GM19438 (cell line): Measurements from ENCODE around the gene SCCPDH.
"Not testable (repeated sequence)": the region's sequence is repeated elsewhere in the genome, so short reads cannot be mapped to it uniquely, and the experiment has no call there.

Experiments used
- ATAC-seq: cut with Tn5 transposase; IDR thresholded peaks from one replicate; pipeline ENCODE4 v1.9.1; 2021; ENCODE audit warnings: low read depth; ENCODE audit not compliant: unreplicated experiment

The SCCPDH gene

DNA sequence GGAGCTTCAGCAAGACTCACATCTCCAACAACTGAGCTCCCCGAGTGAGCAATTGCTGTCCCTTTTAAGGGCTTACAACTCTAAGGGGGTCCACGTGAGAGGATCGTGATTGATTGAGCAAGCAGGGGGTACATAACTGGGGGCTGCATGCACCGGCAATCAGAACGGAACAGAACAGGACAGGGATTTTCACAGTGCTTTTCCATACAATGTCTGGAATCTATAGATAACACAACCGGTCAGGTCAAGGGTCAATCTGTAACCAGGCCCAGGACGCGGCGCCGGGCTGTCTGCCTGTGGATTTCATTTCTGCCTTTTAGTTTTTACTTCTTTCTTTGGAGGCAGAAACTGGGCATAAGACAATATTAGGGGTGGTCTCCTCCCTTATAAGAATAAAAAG is 21.9 kb downstream of the SCCPDH start:
- not testable (repeated sequence) for ATAC-seq

- ATAC-seq, result no peak
Observed at GRCh38 chr1:246748006-246748405, 23.8 kb downstream of the SCCPDH start.

GRCh38 chr1:246748867-246749266 is 24.7 kb downstream of the SCCPDH start:
- no peak for ATAC-seq

DNA sequence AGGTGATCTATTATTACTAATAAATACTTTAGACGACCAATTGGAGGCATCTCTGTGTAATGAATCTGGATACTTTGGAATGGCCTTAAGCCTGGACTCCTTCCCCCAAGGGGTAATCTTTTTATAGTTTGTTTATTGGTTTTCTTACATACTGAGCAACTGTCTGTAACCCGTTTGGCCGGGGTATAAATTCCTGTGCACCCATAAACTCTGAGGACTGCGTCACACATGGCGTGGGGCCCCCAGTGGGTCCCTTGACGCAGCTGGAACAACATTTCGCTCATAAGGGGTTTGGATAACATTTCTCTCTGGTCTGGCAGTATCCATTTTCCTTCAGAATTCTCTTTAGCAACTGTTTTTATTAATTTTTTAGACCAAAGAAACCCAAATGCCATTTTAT is 26.5 kb downstream of the SCCPDH start:
- ATAC-seq, result no peak

GRCh38 chr1:246753670-246754535 is 29.7 kb downstream of the SCCPDH start:
- peak; percentile 89 for ATAC-seq

- no peak for ATAC-seq
Observed at GRCh38 chr1:246755419-246755818, 31.2 kb downstream of the SCCPDH start.

DNA sequence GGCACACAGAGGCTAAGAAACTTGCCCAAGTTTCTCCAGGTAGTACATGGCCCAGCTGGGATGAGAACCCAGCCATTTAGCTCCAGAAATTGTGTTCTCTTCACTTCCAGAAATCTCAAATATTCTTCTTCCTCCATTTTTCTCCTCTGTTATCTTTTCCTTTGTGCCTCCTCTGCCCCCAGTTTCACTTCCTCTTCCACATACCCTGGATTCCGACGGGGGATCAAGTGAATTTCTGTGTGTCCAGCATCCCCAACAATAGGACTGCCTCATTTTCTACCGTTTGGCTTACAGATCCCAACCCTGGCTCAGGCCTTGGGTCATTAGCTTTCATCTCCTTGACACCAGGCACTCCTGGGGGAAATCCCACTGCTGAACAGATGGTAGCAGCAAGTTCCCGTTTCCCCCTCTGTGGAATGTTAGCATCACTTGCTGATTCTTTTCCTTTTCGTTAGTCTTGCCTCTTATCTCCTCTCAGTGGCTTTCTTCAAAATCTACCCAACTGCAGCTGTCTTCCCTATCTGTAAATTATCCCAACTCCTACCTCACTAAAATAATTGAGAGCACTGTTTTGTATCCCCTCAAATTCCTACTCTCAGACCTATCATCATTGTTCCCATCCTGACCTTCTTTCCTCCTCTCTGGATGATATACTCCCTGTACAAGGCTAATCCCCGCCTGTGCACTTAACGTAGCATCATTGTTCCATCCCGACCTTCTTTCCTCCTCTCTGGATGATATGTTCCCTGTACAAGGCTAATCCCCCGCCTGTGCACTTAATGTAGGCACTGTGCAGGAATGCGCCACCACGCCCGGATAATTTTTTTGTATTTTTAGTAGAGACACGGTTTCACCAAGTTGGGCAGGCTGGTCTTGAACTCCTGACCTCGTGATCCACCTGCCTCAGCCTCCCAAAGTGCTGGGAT is 36.5 kb downstream of the SCCPDH start:
- no peak for ATAC-seq

- ATAC-seq, result no peak
Observed at GRCh38 chr1:246761396-246761795, 37.2 kb downstream of the SCCPDH start.

- no peak for ATAC-seq
Observed at GRCh38 chr1:246765521-246765920, 41.3 kb downstream of the SCCPDH start.

DNA sequence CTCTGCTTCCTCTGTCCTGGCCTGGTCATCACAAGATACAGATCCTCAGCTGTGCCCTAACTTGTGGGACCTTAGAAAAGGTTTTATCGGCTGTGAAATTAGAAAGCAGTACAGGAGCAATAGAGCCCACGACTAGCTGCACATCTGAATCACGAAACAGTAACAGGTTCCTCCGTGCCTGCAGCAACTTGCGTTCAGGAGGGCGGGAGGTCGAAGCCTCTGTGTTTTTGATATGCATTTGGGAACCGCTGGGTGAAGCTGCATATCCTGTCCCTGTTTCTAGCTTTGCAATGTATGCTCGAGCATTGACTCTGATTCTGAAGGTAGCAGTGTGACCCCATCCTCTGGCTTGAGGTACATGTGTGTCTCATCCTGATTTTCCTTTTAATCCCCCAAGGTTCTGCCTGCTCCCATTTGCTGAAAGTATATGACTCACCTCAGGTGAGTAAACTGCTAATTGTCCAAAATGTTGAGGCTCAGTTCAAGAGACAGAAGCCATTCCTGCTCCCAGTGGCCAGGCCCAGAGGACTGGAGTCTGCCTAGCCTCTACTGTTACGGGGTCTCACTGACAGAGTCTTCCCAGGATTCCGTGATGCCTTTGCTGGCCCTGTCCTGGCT is 44.3 kb downstream of the SCCPDH start:
- no peak for ATAC-seq

DNA sequence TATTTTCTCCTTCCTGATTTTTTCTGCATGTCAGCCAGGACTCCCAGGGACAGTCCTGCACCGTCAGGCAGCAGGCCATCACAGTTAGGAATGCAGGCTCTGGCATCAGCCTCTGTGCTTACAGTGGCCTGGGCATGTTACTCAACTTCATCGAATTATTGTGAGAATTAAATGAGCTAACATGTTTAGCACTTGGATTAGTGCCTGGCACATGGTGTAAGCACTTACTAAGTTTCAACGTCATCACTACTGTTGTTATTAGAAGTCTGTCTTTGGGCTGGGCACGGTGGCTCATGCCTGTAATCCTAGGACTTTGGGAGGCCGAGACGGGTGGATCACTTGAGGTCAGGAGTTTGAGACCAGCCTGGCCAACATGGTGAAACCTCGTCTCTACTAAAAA is 45.1 kb downstream of the SCCPDH start:
- ATAC-seq, result no peak

GRCh38 chr1:246771366-246771765 is 47.2 kb downstream of the SCCPDH start:
- ATAC-seq, result no peak

DNA sequence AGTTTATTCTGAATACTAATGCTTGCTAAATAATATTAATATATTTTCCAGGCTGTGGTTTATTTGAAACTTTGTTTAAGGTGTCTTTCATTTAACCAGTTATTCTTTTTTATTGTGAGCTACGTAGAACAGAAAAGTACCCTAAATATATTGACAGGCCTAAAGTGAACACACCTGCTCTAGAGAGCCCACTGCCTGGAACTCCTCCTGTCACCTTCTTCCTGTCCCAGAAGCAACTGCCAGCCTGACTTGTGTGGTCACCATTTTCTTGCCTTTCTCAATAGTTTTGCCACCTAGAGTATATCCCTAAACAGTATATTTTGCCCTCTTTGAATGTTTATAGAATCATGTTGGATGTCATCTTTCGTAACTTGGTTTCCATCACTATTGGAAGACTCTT is 48.5 kb downstream of the SCCPDH start:
- ATAC-seq, result peak; percentile 26

GRCh38 chr1:246773213-246773641 is 49.0 kb downstream of the SCCPDH start:
- ATAC-seq, result peak; percentile 99

DNA sequence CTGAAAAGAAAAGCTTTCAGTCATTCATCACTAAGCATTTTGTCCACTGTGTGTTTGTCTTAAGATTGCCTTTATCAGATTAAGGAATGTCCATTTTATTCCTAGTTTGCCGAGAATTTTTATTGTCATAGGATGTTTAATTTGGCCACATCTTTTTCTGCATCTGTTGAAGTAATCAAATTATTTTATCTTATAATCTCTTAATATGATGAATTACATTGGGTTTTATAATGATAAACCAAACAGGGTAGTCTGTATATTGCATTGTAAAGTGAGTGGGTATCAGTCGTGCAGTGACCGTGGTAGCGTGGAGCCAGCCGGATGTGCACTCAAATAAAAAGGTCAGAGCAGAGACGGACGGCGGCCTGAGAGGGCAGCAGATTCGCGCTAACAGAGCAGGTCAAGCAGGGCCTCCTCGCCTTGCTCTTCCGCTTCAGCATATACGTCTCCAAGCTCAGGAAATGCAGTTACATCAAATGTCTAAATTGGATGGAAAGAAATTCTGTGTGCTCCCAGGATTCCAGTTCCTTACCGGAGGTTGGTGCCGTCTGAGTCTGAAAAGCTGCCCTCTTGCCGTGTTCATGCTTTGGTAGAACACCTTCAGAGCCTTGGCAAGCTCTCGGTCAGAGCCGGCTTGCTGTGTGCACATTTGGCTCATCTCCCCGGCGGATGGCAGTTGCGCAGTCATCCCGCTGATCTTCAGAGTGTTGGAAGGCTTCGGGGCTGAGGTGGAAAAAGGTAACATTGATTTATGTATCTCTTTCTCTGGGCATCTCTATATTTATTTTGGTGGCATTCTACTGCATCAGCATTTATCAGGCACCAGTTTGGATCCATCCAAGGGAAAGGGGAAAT is 51.5 kb downstream of the SCCPDH start:
- ATAC-seq, result no peak

DNA sequence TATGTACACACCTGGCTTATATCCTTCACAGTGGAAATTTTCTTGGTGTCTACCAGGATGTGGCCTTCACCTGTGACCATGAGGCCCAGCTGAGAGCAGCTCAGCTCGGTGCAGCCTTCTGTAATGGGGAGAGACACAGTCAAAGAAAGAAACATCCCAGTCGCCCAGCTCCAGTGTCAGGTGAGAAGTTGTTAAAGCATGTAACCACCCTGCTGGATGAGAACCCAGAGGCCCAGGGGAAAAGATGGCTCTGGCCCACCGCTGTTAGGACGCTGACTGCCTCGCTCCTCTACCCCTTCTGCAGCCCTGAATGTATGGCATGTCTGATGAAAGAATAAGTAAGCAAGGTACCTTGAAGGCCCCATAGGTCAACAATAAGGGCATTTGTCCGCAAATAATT is 52.7 kb downstream of the SCCPDH start:
- ATAC-seq, result no peak

GRCh38 chr1:246778663-246779062 is 54.5 kb downstream of the SCCPDH start:
- no peak for ATAC-seq

DNA sequence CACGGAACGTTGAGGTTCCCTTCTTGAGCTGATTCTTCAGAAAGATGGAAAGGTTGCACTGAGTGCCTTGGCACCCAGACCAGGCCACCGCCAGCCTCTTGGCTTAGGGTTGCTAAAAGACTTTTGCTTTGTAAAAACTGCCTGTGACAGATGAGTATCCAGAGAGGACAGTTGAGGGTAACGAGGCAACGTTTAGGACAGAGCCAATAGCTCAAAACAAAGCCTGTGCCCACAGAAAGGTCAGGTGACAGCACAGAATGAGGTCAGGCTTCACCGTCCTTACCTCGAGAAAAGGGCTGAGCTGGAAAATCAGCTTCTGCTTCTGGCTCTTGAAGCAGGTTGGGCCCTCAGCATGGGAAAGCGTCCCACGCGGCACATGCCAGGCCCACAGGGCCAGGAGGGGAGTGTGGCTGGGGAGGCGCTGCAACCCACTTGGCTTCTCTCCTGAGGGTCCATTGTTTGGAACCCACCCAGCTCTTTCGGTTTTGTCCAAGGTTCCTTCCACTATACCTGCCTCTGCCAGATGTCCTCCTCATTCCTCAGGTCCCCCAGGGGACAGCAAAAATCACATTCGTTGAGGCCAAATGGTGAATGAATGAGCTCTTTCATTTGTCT is 55.5 kb downstream of the SCCPDH start:
- ATAC-seq, result no peak

GRCh38 chr1:246780264-246780663 is 56.1 kb downstream of the SCCPDH start:
- ATAC-seq, result no peak

DNA sequence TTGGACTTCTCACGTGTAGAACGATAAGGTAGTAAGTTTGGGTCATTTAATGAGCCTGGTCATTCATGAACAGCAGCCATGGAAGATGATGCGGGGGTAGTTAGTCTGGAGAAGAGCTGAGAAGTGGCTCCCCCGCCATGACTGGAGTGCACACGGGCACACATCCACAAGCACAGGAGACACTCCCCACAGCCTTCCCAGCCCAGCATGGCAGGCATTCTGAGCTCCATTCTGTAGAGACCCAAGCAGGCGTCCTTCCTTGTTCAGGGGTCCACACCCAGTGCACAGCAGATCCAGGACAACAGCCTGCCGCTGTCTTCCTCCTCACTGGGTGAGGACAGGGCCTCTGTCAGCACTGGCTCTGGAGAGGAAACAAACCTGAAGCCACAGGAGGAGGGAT is 57.0 kb downstream of the SCCPDH start:
- no peak for ATAC-seq
